T-helper 1 cell treated with Interleukin-12 subunit alpha and Interleukin-12 subunit beta and Interleukin-4 antibody, amounts not matched to agents 30 ng/mL and 1 ng/mL, for 36 hours (primary cell): ENCODE data around the gene RFC2. TPM values are rescaled to one million over a fixed set of nuclear protein-coding genes. Genes with fewer than 3 reads are reported as not detected.

Source experiments
- intact Hi-C: fragments of 100-400 bp; cut with micrococcal nuclease; formaldehyde crosslinking; loops from one replicate; pipeline ENCODE4 v1.15.1; 2024
- total RNA-seq: library from RNA; stranded (reverse); gene quantifications from 2 replicates; pipeline ENCODE4 v1.2.3, GENCODE V29; 2022

Gene RFC2
- total RNA-seq, 1 donor from 2014 or later, result 51.7 TPM

- intact Hi-C loops, result no loop called here
Observed at GRCh38 chr7:74194686-74195085, 59.5 kb downstream of the RFC2 start.

- intact Hi-C loops, result no loop called here
Observed at GRCh38 chr7:74193913-74194312, 60.3 kb downstream of the RFC2 start.

- intact Hi-C loops, result no loop called here
Observed at GRCh38 chr7:74193054-74193453, 61.1 kb downstream of the RFC2 start.

- intact Hi-C loops, result no loop called here
Observed at GRCh38 chr7:74191231-74191630, 63.0 kb downstream of the RFC2 start.

GRCh38 chr7:74190259-74190658 lies 63.9 kb downstream of the RFC2 start:
- intact Hi-C loops, result no loop called here

- intact Hi-C loops, result no loop called here
Observed at GRCh38 chr7:74187915-74188675, 66.1 kb downstream of the RFC2 start.

- intact Hi-C loops, result no loop called here
Observed at GRCh38 chr7:74185636-74186035, 68.6 kb downstream of the RFC2 start.

- intact Hi-C loops, result no loop called here
Observed at GRCh38 chr7:74185016-74185415, 69.2 kb downstream of the RFC2 start.

GRCh38 chr7:74183653-74184450 lies 70.3 kb downstream of the RFC2 start:
- intact Hi-C loops, result loop anchor here (1.0 kb wide), 1 partner anchor 116 kb away; no protein-coding TSS in a partner anchor

GRCh38 chr7:74183142-74183541 lies 71.1 kb downstream of the RFC2 start:
- intact Hi-C loops, result loop anchor here (1.0 kb wide), 1 partner anchor 115 kb away; no protein-coding TSS in a partner anchor

GRCh38 chr7:74182453-74183090 lies 71.6 kb downstream of the RFC2 start:
- intact Hi-C loops, result loop anchor here (1.0 kb wide), 1 partner anchor 114 kb away; no protein-coding TSS in a partner anchor

GRCh38 chr7:74181821-74182220 lies 72.4 kb downstream of the RFC2 start:
- intact Hi-C loops, result no loop called here

Other genes starting within 250 kb of the RFC2 start
- not detected in 2 replicates for gene ELN, start 226.2 kb downstream of the RFC2 start, total RNA-seq
- gene LIMK1, start 170.6 kb downstream of the RFC2 start, total RNA-seq, result 19.5 and 20.6 TPM in 2 replicates
- gene EIF4H, start 80.0 kb downstream of the RFC2 start, total RNA-seq, result 275 and 279 TPM in 2 replicates
- 27.3 and 27.9 TPM in 2 replicates for gene LAT2, start 44.4 kb downstream of the RFC2 start, total RNA-seq
- 1.6 and 2.6 TPM in 2 replicates for gene CLIP2, start 35.0 kb upstream of the RFC2 start, total RNA-seq
- gene GTF2IRD1, start 199.5 kb upstream of the RFC2 start, total RNA-seq, result 0.69 and 0.80 TPM in 2 replicates